WTC11 (cell line): Measurements from ENCODE around the gene RPL41. TPM values are rescaled to one million over a fixed set of nuclear protein-coding genes. Genes with fewer than 3 reads are reported as not detected.

Experiments used
- ATAC-seq: fragments of 200-7000 bp; cut with Tn5 transposase; 2 replicates; pipeline ENCODE4 v1.10.0; 2021; ENCODE audit warnings: mild to moderate bottlenecking, moderate library complexity
- CTCF ChIA-PET: fragments of 300-600 bp; sonication (Branson Sonifier 250); formaldehyde crosslinking; loops from one replicate; lab custom pipeline; 2021; ENCODE audit warnings: antibody characterized with exemption; lab: Charles Lee
- POLR2A ChIA-PET: fragments of 350-600 bp; sonication (Branson Sonifier 250); formaldehyde crosslinking; loops from one replicate; lab custom pipeline; 2021; ENCODE audit warnings: antibody characterized with exemption; lab: Charles Lee
- DNase-seq: peaks from one replicate; pipeline ENCODE4 v3.0.0; 2021; ENCODE audit warnings: low spot score
- H3K27ac Mint-ChIP-seq: 2 replicates; pipeline ENCODE4 v1.8.0; 2021; ENCODE audit warnings: mixed read lengths
- H3K27me3 Mint-ChIP-seq: 2 replicates; pipeline ENCODE4 v1.8.0; 2021; ENCODE audit warnings: low read depth, mild to moderate bottlenecking, moderate library complexity, mixed read lengths
- H3K36me3 Mint-ChIP-seq: 2 replicates; pipeline ENCODE4 v1.8.0; 2021; ENCODE audit warnings: mixed read lengths
- H3K4me1 Mint-ChIP-seq: 2 replicates; pipeline ENCODE4 v1.8.0; 2022; ENCODE audit warnings: mixed read lengths
- H3K4me3 Mint-ChIP-seq: 2 replicates; pipeline ENCODE4 v1.8.0; 2021; ENCODE audit warnings: mild to moderate bottlenecking, moderate library complexity, mixed read lengths
- H3K9me3 Mint-ChIP-seq: 2 replicates; pipeline ENCODE4 v1.8.0; 2021; ENCODE audit warnings: mixed read lengths
- ELF4 ChIP-seq: sonication (generic); formaldehyde crosslinking; IDR thresholded peaks from 2 replicates; pipeline ENCODE4 v1.8.1; 2022; ENCODE audit warnings: low read depth, mild to moderate bottlenecking, moderate library complexity, missing genetic modification reagents
- GABPB1 ChIP-seq: sonication (generic); formaldehyde crosslinking; IDR thresholded peaks from 2 replicates; pipeline ENCODE4 v1.8.1; 2023; ENCODE audit warnings: mild to moderate bottlenecking, missing genetic modification reagents
- OVOL2 ChIP-seq: fragments of 250-450 bp; sonication (Bioruptor Pico); IDR thresholded peaks from 2 replicates; pipeline ENCODE4 v1.9.0; 2021; ENCODE audit warnings: mild to moderate bottlenecking, borderline replicate concordance
- PRRX2 ChIP-seq: fragments of 250-450 bp; sonication (Bioruptor Pico); IDR thresholded peaks from 2 replicates; pipeline ENCODE4 v1.8.0; 2021; ENCODE audit warnings: mild to moderate bottlenecking
- RELA ChIP-seq: sonication (generic); formaldehyde crosslinking; IDR thresholded peaks from 2 replicates; pipeline ENCODE4 v1.8.1; 2022; ENCODE audit warnings: missing genetic modification reagents, mild to moderate bottlenecking, borderline replicate concordance
- RORB ChIP-seq: fragments of 250-450 bp; sonication (Bioruptor Pico); IDR thresholded peaks from 2 replicates; pipeline ENCODE4 v1.9.0; 2021; ENCODE audit warnings: mild to moderate bottlenecking
- ZBTB21 ChIP-seq: sonication (generic); formaldehyde crosslinking; IDR thresholded peaks from 2 replicates; pipeline ENCODE4 v1.8.1; 2023; ENCODE audit warnings: mild to moderate bottlenecking, missing genetic modification reagents, borderline replicate concordance
- ZNF219 ChIP-seq: sonication (generic); formaldehyde crosslinking; IDR thresholded peaks from 2 replicates; pipeline ENCODE4 v1.8.0; 2023; ENCODE audit warnings: missing genetic modification reagents, mild to moderate bottlenecking, borderline replicate concordance
- ZNF317 ChIP-seq: sonication (generic); formaldehyde crosslinking; IDR thresholded peaks from 2 replicates; pipeline ENCODE4 v1.8.1; 2023; ENCODE audit warnings: low read depth, mild to moderate bottlenecking, moderate library complexity, missing genetic modification reagents, borderline replicate concordance
- ZNF396 ChIP-seq: fragments of 250-450 bp; sonication (Bioruptor Pico); IDR thresholded peaks from 2 replicates; pipeline ENCODE4 v1.8.0; 2021; ENCODE audit warnings: mild to moderate bottlenecking, moderate library complexity, borderline replicate concordance
- total RNA-seq: library from RNA; stranded (reverse); gene quantifications from 3 replicates; pipeline ENCODE4 v1.2.3, GENCODE V29; 2021
- TF ChIP-seq, protein P1 (sequence below): fragments of 250-450 bp; sonication (Bioruptor Pico); IDR thresholded peaks from 2 replicates; pipeline ENCODE4 v1.9.0; 2021; ENCODE audit warnings: mild to moderate bottlenecking
- TF ChIP-seq, protein P2 (sequence below): sonication (generic); formaldehyde crosslinking; conservative IDR thresholded peaks from 2 replicates; pipeline ENCODE4 v1.8.1; 2023; ENCODE audit warnings: mild to moderate bottlenecking, low read depth, missing genetic modification reagents, moderate library complexity
- TF ChIP-seq, protein P3 (sequence below): fragments of 250-450 bp; sonication (Bioruptor Pico); IDR thresholded peaks from 2 replicates; pipeline ENCODE4 v2.1.2; 2022; ENCODE audit warnings: mild to moderate bottlenecking, moderate library complexity
- TF ChIP-seq, protein P4 (sequence below): fragments of 250-450 bp; sonication (Bioruptor Pico); IDR thresholded peaks from 2 replicates; pipeline ENCODE4 v1.9.0; 2021; ENCODE audit warnings: mild to moderate bottlenecking
- TF ChIP-seq, protein P5 (sequence below): sonication (generic); formaldehyde crosslinking; conservative IDR thresholded peaks from 2 replicates; pipeline ENCODE4 v1.8.1; 2022; ENCODE audit warnings: mild to moderate bottlenecking, missing genetic modification reagents
- TF ChIP-seq, protein P6 (sequence below): sonication (generic); formaldehyde crosslinking; IDR thresholded peaks from 2 replicates; pipeline ENCODE4 v1.8.0; 2022; ENCODE audit warnings: missing genetic modification reagents
- TF ChIP-seq, protein P7 (sequence below): sonication (generic); formaldehyde crosslinking; IDR thresholded peaks from 2 replicates; pipeline ENCODE4 v1.8.0; 2022; ENCODE audit warnings: mild to moderate bottlenecking, missing genetic modification reagents

Gene RPL41
- total RNA-seq, 1 experiment from 2014 or later = 4,004 TPM

DNA sequence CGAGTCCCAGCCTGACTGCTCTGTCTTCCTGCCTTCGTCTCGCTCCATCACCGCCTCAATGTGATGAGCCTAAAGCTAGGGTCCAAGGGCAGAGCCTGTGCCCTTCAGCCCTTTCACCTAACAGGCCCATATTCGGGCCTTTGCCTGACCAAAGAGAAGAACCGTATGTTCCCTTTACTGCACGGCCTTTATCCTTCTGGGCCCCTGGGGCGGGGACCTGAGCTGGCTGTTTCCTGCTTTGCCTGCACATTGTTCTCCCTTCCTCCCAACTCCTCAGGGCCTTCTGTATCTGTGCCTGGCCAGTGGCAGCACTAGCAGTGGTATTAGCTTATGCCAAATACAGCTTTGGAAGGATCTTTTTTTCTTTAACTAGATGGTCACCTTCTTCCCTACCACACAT lies 27.4 kb downstream of the RPL41 start (continued):
- no peak for TF ChIP-seq ZBTB21 (CRISPR knock-in tag)

DNA sequence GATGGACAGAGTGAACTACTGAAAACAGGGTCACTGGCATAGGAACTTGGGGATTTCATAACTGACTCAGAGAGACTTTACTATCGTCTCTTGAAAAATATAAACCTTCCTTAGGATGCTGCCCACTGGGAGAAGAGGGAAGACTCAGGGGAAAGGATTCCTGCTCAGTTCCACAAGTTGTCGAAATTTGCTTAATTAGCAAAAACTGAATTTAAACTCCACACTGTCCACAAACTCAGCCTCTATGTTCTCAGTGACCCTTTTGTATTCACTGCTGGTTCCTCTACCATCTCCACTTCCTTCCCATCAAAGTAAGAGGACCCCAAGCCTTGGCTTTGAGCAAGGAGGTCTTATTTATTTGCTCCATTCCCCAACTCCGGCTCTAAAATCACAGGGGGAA lies 28.8 kb downstream of the RPL41 start:
- H3K27me3 Mint-ChIP-seq = no peaks in the 10 kb centered on the region
- H3K4me1 Mint-ChIP-seq = no peaks in the 10 kb centered on the region
- CTCF ChIA-PET = no interaction called here

DNA sequence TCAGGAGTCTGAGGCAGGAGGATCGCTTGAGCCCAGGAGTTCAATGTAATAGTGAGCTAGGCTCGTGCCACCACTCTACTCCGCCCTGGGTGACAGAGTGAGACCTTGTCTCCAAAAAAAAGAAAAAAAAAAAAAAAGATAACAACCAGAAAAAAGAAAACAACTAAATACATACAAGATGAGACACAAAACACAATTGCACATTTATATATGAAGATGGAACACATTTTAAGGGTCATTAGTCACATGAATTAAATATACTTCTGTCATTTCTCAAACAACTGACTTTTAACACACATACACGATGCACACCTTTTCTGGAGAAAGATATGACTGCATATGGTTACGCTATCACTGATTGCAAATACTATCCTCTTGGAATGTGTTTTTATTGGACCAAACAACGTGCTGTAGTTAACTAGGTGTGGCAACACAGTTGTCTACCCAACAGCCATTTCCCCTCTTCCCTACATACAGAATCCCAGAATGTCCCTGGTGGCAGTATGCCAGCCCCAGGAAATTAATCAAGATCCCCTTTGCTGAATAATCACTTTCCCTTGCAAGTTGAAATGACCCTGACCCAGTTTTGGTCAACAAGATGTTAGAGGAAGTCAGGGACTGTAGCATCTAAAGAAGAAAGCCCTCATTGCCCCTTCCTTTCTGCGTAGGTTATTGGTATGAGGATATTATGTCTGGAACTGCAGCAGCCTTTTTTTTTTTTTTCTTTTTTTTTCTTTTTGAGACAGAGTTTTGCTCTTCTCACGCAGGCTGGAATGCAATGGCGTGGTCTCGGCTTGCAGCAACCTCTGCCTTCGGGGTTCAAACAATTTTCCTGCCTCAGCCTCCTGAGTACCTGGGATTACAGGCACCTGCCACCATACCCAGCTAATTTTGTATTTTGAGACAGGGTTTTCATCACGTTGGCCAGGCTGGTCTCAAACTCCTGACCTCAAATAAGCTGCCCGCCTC lies 30.3 kb downstream of the RPL41 start:
- Mint-ChIP-seq H3K4me3 (no peak overlapping the region), H3K27ac (0 out of 2 replicates have a peak overlapping the region, but pooled peaks have one; percentile 7)

More for the DNA sequence above, 28.8 kb downstream of the RPL41 start:
- H3K36me3 Mint-ChIP-seq = peaks cover 54% of the 10 kb centered on the region
- no peak overlapping the region for H3K27ac Mint-ChIP-seq
- DNase-seq = no peak
- peaks cover 9% of the 10 kb centered on the region for H3K9me3 Mint-ChIP-seq
- POLR2A ChIA-PET = interaction anchor here (1.0 kb wide), 1 partner anchor 76 kb away, joined by 3 read pairs; no protein-coding TSS in a partner anchor
- TF ChIP-seq OVOL2 (CRISPR knock-in tag) = no peak
- no peak for ATAC-seq
- no peak overlapping the region for H3K4me3 Mint-ChIP-seq

More for the DNA sequence above, 30.3 kb downstream of the RPL41 start:
- no peak for DNase-seq
- Mint-ChIP-seq H3K36me3 (peaks cover 42% of the 10 kb centered on the region), H3K27me3 (no peaks in the 10 kb centered on the region), H3K4me1 (peaks cover 5% of the 10 kb centered on the region; the same call in 1 of the 2 replicates), H3K9me3 (no peaks in the 10 kb centered on the region)
- POLR2A ChIA-PET = interaction anchor here (0.5 to 1.4 kb wide), 3 partner anchors 15 to 120 kb away, joined by 3 to 4 read pairs (median 3); partner anchors contain the start of genes COQ10A and RNF41
- CTCF ChIA-PET = interaction anchor here (0.6 to 1.5 kb wide), 3 partner anchors 19 to 490 kb away, joined by 3 to 6 read pairs (median 5); partner anchors contain the start of genes ESYT1 and RNF41
- no peak for ATAC-seq
- TF ChIP-seq, protein P1, sequence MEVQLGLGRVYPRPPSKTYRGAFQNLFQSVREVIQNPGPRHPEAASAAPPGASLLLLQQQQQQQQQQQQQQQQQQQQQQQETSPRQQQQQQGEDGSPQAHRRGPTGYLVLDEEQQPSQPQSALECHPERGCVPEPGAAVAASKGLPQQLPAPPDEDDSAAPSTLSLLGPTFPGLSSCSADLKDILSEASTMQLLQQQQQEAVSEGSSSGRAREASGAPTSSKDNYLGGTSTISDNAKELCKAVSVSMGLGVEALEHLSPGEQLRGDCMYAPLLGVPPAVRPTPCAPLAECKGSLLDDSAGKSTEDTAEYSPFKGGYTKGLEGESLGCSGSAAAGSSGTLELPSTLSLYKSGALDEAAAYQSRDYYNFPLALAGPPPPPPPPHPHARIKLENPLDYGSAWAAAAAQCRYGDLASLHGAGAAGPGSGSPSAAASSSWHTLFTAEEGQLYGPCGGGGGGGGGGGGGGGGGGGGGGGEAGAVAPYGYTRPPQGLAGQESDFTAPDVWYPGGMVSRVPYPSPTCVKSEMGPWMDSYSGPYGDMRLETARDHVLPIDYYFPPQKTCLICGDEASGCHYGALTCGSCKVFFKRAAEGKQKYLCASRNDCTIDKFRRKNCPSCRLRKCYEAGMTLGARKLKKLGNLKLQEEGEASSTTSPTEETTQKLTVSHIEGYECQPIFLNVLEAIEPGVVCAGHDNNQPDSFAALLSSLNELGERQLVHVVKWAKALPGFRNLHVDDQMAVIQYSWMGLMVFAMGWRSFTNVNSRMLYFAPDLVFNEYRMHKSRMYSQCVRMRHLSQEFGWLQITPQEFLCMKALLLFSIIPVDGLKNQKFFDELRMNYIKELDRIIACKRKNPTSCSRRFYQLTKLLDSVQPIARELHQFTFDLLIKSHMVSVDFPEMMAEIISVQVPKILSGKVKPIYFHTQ = no peak
- TF ChIP-seq, protein P2, sequence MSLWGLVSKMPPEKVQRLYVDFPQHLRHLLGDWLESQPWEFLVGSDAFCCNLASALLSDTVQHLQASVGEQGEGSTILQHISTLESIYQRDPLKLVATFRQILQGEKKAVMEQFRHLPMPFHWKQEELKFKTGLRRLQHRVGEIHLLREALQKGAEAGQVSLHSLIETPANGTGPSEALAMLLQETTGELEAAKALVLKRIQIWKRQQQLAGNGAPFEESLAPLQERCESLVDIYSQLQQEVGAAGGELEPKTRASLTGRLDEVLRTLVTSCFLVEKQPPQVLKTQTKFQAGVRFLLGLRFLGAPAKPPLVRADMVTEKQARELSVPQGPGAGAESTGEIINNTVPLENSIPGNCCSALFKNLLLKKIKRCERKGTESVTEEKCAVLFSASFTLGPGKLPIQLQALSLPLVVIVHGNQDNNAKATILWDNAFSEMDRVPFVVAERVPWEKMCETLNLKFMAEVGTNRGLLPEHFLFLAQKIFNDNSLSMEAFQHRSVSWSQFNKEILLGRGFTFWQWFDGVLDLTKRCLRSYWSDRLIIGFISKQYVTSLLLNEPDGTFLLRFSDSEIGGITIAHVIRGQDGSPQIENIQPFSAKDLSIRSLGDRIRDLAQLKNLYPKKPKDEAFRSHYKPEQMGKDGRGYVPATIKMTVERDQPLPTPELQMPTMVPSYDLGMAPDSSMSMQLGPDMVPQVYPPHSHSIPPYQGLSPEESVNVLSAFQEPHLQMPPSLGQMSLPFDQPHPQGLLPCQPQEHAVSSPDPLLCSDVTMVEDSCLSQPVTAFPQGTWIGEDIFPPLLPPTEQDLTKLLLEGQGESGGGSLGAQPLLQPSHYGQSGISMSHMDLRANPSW = no peak
- no peak for TF ChIP-seq RELA
- TF ChIP-seq ZNF219 (CRISPR knock-in tag) = no peak
- TF ChIP-seq, protein P3, sequence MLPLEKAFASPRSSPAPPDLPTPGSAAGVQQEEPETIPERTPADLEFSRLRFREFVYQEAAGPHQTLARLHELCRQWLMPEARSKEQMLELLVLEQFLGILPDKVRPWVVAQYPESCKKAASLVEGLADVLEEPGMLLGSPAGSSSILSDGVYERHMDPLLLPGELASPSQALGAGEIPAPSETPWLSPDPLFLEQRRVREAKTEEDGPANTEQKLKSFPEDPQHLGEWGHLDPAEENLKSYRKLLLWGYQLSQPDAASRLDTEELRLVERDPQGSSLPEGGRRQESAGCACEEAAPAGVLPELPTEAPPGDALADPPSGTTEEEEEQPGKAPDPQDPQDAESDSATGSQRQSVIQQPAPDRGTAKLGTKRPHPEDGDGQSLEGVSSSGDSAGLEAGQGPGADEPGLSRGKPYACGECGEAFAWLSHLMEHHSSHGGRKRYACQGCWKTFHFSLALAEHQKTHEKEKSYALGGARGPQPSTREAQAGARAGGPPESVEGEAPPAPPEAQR = no peak
- TF ChIP-seq GABPB1 = no peak
- TF ChIP-seq, protein P4, sequence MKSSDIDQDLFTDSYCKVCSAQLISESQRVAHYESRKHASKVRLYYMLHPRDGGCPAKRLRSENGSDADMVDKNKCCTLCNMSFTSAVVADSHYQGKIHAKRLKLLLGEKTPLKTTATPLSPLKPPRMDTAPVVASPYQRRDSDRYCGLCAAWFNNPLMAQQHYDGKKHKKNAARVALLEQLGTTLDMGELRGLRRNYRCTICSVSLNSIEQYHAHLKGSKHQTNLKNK (CRISPR knock-in tag) = no peak
- TF ChIP-seq, protein P5, sequence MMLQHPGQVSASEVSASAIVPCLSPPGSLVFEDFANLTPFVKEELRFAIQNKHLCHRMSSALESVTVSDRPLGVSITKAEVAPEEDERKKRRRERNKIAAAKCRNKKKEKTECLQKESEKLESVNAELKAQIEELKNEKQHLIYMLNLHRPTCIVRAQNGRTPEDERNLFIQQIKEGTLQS (CRISPR knock-in tag) = no peak
- TF ChIP-seq, protein P6, sequence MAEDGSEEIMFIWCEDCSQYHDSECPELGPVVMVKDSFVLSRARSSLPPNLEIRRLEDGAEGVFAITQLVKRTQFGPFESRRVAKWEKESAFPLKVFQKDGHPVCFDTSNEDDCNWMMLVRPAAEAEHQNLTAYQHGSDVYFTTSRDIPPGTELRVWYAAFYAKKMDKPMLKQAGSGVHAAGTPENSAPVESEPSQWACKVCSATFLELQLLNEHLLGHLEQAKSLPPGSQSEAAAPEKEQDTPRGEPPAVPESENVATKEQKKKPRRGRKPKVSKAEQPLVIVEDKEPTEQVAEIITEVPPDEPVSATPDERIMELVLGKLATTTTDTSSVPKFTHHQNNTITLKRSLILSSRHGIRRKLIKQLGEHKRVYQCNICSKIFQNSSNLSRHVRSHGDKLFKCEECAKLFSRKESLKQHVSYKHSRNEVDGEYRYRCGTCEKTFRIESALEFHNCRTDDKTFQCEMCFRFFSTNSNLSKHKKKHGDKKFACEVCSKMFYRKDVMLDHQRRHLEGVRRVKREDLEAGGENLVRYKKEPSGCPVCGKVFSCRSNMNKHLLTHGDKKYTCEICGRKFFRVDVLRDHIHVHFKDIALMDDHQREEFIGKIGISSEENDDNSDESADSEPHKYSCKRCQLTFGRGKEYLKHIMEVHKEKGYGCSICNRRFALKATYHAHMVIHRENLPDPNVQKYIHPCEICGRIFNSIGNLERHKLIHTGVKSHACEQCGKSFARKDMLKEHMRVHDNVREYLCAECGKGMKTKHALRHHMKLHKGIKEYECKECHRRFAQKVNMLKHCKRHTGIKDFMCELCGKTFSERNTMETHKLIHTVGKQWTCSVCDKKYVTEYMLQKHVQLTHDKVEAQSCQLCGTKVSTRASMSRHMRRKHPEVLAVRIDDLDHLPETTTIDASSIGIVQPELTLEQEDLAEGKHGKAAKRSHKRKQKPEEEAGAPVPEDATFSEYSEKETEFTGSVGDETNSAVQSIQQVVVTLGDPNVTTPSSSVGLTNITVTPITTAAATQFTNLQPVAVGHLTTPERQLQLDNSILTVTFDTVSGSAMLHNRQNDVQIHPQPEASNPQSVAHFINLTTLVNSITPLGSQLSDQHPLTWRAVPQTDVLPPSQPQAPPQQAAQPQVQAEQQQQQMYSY = no peak
- no peak for TF ChIP-seq ELF4 (CRISPR knock-in tag)
- TF ChIP-seq ZNF317 (CRISPR knock-in tag) = no peak
- TF ChIP-seq PRRX2 (CRISPR knock-in tag) = no peak
- no peak for TF ChIP-seq ZNF396
- TF ChIP-seq RORB = no peak
- TF ChIP-seq, protein P7, sequence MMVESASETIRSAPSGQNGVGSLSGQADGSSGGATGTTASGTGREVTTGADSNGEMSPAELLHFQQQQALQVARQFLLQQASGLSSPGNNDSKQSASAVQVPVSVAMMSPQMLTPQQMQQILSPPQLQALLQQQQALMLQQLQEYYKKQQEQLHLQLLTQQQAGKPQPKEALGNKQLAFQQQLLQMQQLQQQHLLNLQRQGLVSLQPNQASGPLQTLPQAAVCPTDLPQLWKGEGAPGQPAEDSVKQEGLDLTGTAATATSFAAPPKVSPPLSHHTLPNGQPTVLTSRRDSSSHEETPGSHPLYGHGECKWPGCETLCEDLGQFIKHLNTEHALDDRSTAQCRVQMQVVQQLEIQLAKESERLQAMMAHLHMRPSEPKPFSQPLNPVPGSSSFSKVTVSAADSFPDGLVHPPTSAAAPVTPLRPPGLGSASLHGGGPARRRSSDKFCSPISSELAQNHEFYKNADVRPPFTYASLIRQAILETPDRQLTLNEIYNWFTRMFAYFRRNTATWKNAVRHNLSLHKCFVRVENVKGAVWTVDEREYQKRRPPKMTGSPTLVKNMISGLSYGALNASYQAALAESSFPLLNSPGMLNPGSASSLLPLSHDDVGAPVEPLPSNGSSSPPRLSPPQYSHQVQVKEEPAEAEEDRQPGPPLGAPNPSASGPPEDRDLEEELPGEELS = no peak
